Panc1 (cell line): ENCODE results near the gene CBX3. TPM values are rescaled to one million over a fixed set of nuclear protein-coding genes. Genes with fewer than 3 reads are reported as not detected.

ENCODE experiments used
- ATAC-seq: fragments of 200-7000 bp; cut with Tn5 transposase; 2 replicates; pipeline ENCODE4 v1.9.1; 2020; ENCODE audit warnings: mild to moderate bottlenecking, moderate library complexity
- BruUV-seq: library from RNA; stranded (reverse); fragments of 400-500 nt; replicated peaks from 2 replicates; lab custom pipeline; 2021; lab: Mats Ljungman, UMichigan
- CTCF ChIA-PET: fragments of 300-600 bp; sonication (Branson Sonifier 250); formaldehyde crosslinking; loops from one replicate; lab custom pipeline; 2022; ENCODE audit warnings: antibody characterized with exemption; lab: Charles Lee
- POLR2A ChIA-PET: fragments of 300-600 bp; sonication (Branson Sonifier 250); formaldehyde crosslinking; loops from one replicate; lab custom pipeline; 2022; ENCODE audit warnings: antibody characterized with exemption; lab: Charles Lee
- DNase-seq: peaks from one replicate; pipeline ENCODE4 v3.0.0-alpha.2; 2010; ENCODE audit warnings: low read depth, low spot score
- H3K27ac ChIP-seq: 2 replicates; pipeline ENCODE4 v1.5.1; 2011; ENCODE audit warnings: mild to moderate bottlenecking, low read length, inconsistent platforms
- H3K27me3 ChIP-seq: fragments of 200-500 bp; sonication (Bioruptor generic); 2 replicates; pipeline ENCODE4 v1.6.0; 2014; ENCODE audit warnings: low read length, inconsistent platforms; ENCODE audit not compliant: control insufficient read depth, insufficient read depth
- H3K36me3 ChIP-seq: fragments of 200-500 bp; sonication (Bioruptor generic); 2 replicates; pipeline ENCODE4 v1.5.1; 2014; ENCODE audit warnings: inconsistent platforms, mild to moderate bottlenecking, low read length, moderate library complexity; ENCODE audit not compliant: control insufficient read depth, insufficient read depth
- H3K4me1 ChIP-seq: 2 replicates; pipeline ENCODE4 v1.5.1; 2011; ENCODE audit warnings: inconsistent platforms, mild to moderate bottlenecking, low read length, moderate library complexity; ENCODE audit not compliant: control insufficient read depth, insufficient read depth
- H3K4me3 ChIP-seq, 2 experiments: 2 replicates each; pipeline ENCODE4 v1.5.1; 2011 to 2012; ENCODE audit warnings: low read depth in 2 of 2, low read length in 2 of 2, mild to moderate bottlenecking in 2 of 2, inconsistent platforms in 1 of 2, moderate library complexity in 1 of 2
- H3K9me3 ChIP-seq: fragments of 200-500 bp; sonication (Bioruptor generic); 2 replicates; pipeline ENCODE4 v1.5.1; 2014; ENCODE audit warnings: low read depth, mild to moderate bottlenecking, inconsistent platforms, low read length, moderate library complexity; ENCODE audit not compliant: control insufficient read depth, insufficient read depth
- CTCF ChIP-seq: fragments of 450-650 bp; IDR thresholded peaks from 2 replicates; pipeline ENCODE4 v1.5.1; 2017; ENCODE audit warnings: mild to moderate bottlenecking
- POLR2AphosphoS5 ChIP-seq: IDR thresholded peaks from 2 replicates; pipeline ENCODE4 v1.6.1; 2012; ENCODE audit warnings: mild to moderate bottlenecking, low read depth, low read length, moderate library complexity
- REST ChIP-seq, 2 experiments: IDR thresholded peaks; 2 replicates each; pipeline ENCODE4 v1.6.1; 2011 to 2012; ENCODE audit warnings: low read depth in 2 of 2, control low read depth in 1 of 2, low read length in 1 of 2, mild to moderate bottlenecking in 1 of 2, moderate library complexity in 1 of 2; ENCODE audit not compliant: insufficient read depth in 1 of 2
- SIN3A ChIP-seq: IDR thresholded peaks from 2 replicates; pipeline ENCODE4 v1.6.1; 2012; ENCODE audit warnings: low read depth, mild to moderate bottlenecking, low read length, moderate library complexity, borderline replicate concordance; ENCODE audit not compliant: insufficient read depth
- TCF7L2 ChIP-seq: IDR thresholded peaks from 2 replicates; pipeline ENCODE4 v1.6.1; 2011; ENCODE audit warnings: mild to moderate bottlenecking, low read depth, low read length, inconsistent platforms
- in situ Hi-C: cut with HindIII; loops from 2 replicates; pipeline ENCODE4 v1.10.0; 2016; ENCODE audit warnings: low sequenced_read_pairs, low pct_unique_long_range_greater_than_20kb
- intact Hi-C: fragments of 100-400 bp; cut with micrococcal nuclease; formaldehyde crosslinking; loops from one replicate; pipeline ENCODE4 v1.10.0; 2022; ENCODE audit not compliant: unreplicated experiment
- total RNA-seq: library from RNA; stranded (reverse); gene quantifications from one replicate; pipeline ENCODE4 v1.2.1, GENCODE V29; 2021; ENCODE audit not compliant: unreplicated experiment

Gene CBX3
- total RNA-seq, 1 experiment from 2014 or later = 308 TPM

DNA sequence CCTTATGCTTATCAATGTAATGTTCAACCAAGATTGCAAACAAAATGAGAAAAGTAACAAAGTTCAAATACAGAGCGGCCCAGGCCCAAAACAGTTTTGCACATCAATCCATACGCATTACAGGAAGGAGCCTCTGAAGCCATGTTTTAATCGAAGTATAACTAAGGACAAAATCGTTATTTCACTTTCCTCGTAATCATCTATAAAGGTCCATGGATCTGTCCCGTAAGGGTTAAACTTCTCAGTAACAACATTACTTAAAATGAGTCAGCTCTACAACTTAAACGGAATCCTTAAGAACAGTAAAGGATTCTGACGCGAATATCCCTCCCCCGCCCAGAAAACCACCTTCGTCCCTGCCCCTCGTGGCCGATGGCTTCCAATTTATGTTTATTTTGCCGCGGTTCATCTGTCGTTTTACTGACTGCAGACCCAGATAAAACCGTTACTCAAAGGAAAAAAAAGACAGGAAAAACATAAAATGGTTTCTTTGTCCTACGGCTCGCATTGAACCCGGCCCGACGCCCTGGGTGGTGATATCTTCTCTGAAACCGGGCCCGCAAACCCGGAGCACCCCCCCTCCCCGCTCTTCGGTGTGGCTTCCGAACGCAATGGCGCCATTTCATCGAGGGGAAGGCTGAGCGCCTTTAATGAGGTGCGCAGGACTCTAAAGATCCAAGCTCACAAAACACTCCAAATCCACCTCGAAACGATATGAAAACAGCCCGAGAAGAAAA lies 2.1 kb upstream of the CBX3 start:
- Histone ChIP-seq H3K4me3 (peak overlapping the region; percentile 97 to 98), H3K36me3 (peaks cover 65% of the 10 kb centered on the region), H3K4me1 (peaks cover 43% of the 10 kb centered on the region), H3K27me3 (no peaks in the 10 kb centered on the region), H3K9me3 (no peaks in the 10 kb centered on the region), H3K27ac (peak overlapping the region; percentile 100)
- DNase-seq (no peak), ATAC-seq (no peak)
- intact Hi-C loops (loop anchor here (5.0 kb wide), 1 partner anchor 468 kb away; no protein-coding TSS in a partner anchor), in situ Hi-C loops (no loop called here)
- ChIA-PET POLR2A (interaction anchor here (0.6 to 1.0 kb wide), 3 partner anchors 90 to 170 kb away, joined by 3 to 5 read pairs (median 4); no protein-coding TSS in a partner anchor), CTCF (no interaction called here)
- no TSS peak for BruUV-seq
- TF ChIP-seq SIN3A (0 out of 2 replicates have a peak, but pooled peaks have one; percentile 21), REST (IDR thresholded peaks at IDR 0.05; ENCODE audit: insufficient read depth in 1 of 2, low read depth in 2 of 2, low read length in 1 of 2) (no peak)

- DNase-seq (no peak), ATAC-seq (peak; percentile 41)
- H3K4me3 ChIP-seq = peak overlapping the region; percentile 97 to 98
- peak; percentile 16; the same call in 1 of the 2 replicates for TF ChIP-seq SIN3A
- 0 out of 2 replicates have a peak, but pooled peaks have one; percentile 38 for TF ChIP-seq POLR2AphosphoS5
- TF ChIP-seq TCF7L2 = no peak
- 0 out of 4 replicates have a peak, but pooled peaks have one; percentile 21 to 51 for TF ChIP-seq REST (IDR thresholded peaks at IDR 0.05; ENCODE audit: insufficient read depth in 1 of 2, low read depth in 2 of 2, low read length in 1 of 2)
- TF ChIP-seq CTCF = no peak
- H3K36me3 ChIP-seq = peaks cover 65% of the 10 kb centered on the region
- no peaks in the 10 kb centered on the region for H3K27me3 ChIP-seq
- in situ Hi-C loops (no loop called here), intact Hi-C loops (loop anchor here (5.0 kb wide), 1 partner anchor 467 kb away; no protein-coding TSS in a partner anchor)
- H3K27ac ChIP-seq = peak overlapping the region; percentile 100
- ChIA-PET CTCF (no interaction called here), POLR2A (interaction anchor here (0.6 to 1.0 kb wide), 3 partner anchors 90 to 170 kb away, joined by 3 to 5 read pairs (median 4); no protein-coding TSS in a partner anchor)
- H3K4me1 ChIP-seq = peaks cover 40% of the 10 kb centered on the region
- no peaks in the 10 kb centered on the region for H3K9me3 ChIP-seq
- no TSS peak for BruUV-seq
Measured at GRCh38 chr7:26200038-26200443, 1.5 kb upstream of the CBX3 start.
